ENCODE measurements around the gene SRCIN1. TPM values are rescaled to one million over a fixed set of nuclear protein-coding genes. Genes with fewer than 3 reads are reported as not detected.
"Not testable (repeated sequence)": the region's sequence is repeated elsewhere in the genome, so short reads cannot be mapped to it uniquely, and the experiment has no call there.

The SRCIN1 gene, protein sequence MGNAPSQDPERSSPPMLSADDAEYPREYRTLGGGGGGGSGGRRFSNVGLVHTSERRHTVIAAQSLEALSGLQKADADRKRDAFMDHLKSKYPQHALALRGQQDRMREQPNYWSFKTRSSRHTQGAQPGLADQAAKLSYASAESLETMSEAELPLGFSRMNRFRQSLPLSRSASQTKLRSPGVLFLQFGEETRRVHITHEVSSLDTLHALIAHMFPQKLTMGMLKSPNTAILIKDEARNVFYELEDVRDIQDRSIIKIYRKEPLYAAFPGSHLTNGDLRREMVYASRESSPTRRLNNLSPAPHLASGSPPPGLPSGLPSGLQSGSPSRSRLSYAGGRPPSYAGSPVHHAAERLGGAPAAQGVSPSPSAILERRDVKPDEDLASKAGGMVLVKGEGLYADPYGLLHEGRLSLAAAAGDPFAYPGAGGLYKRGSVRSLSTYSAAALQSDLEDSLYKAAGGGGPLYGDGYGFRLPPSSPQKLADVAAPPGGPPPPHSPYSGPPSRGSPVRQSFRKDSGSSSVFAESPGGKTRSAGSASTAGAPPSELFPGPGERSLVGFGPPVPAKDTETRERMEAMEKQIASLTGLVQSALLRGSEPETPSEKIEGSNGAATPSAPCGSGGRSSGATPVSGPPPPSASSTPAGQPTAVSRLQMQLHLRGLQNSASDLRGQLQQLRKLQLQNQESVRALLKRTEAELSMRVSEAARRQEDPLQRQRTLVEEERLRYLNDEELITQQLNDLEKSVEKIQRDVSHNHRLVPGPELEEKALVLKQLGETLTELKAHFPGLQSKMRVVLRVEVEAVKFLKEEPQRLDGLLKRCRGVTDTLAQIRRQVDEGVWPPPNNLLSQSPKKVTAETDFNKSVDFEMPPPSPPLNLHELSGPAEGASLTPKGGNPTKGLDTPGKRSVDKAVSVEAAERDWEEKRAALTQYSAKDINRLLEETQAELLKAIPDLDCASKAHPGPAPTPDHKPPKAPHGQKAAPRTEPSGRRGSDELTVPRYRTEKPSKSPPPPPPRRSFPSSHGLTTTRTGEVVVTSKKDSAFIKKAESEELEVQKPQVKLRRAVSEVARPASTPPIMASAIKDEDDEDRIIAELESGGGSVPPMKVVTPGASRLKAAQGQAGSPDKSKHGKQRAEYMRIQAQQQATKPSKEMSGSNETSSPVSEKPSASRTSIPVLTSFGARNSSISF
- 1 to 10 TPM; 2.5 to 7.6 (median 4.7) TPM for polyA plus RNA-seq (ENCODE audit: insufficient read length in 4 of 4)

DNA sequence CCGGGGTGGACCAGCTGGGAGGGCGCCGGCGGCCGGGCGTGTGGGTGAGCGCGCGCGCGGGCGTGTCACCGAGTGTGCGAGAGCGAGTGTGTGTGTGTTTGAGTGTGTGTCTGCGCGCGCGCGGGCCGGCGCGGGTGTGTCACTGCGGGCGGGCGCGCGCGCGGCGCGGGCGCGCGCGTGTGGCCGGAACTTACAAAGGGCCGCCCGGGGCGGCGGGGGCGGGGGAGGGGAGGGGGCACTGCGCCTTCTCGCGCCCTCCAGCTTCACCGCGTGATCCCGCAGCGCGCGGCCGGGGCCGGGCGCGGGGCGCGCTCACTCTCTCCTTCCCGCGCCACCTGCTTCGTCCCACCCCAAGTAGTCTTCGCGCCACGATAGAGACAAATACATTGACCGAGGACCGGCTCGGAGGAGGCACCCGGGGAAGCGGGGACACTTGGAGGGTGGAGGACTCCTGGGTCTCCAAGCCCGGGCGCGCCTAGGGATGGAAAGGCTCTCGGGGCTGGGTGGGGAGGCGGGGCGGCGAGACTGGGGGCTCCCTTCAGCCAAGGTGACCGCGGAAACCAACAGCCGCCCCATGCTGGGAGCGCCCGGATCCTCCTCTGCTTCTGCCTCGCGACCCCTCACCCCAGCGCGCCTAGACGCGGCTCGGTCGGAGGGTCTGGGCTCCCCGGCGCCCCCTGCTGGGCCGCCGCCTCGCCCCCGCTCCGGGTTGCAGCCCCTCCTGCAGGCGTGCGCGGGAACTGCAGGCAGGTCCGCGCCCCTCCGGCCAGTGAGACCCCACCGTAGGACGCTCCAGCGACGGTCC is at the start of gene SRCIN1:
TSS of gene SRCIN1 (minus strand) at position 112 of the 805 bp plus-strand sequence. CDS start 247 bp downstream, outside the sequence.
- DNase-seq (ENCODE audit: low read depth in 4 of 4, low spot score in 2 of 4) = no peak

DNA sequence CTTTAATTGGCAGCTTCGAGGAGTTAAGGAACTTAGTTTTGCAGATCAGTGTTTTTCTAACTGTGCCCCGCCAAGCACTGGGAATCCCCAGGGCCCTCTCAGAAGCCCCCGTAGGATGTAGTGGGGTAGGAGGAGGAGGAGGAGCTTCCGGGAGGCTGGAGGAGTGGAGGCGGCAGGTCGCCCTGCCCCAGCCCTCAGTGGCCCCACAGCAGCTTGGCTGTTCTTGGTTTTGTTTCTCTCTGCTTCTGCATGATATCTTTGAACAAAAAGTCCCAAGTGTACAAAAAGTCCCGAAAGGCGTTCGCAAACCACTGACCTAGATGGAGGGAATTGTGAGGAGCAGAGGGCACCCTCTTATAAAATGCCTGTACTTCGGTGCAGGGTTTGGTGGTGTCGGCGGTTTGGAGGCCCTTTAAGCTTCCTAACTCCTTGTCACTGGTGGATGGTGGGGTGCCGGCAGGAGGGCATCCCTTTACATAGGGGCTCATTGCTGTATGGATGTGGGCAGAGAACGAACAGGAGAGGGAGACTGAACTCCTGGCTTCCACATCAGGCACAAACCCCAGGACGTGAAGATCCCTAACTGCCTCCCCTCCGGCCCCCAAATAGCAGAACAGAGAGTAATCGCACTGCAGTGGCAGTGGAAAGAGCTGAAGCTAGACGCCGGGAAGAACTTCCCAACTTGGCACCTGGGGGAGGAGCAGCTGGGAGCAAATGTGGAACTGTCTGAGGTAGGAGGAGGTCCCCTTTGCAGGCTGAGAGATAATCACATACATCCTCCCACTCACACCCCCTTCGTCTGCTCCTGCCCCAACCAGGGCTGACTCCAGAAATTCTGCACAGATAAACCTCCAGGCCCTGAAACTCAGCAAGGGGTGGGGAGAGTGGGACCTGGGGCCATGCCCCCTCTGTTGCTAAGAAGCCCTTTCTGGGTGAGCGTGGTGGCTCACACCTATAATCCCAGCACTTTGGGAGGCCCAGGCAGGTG is 49.0 kb upstream of the SRCIN1 start:
- DNase-seq (ENCODE audit: low read depth in 4 of 4, low spot score in 2 of 4) = no peak

GRCh38 chr17:38653679-38654078 is 47.9 kb upstream of the SRCIN1 start:
- DNase-seq (ENCODE audit: low read depth in 4 of 4, low spot score in 2 of 4) = no peak

- no peak for DNase-seq (ENCODE audit: low read depth in 4 of 4, low spot score in 2 of 4)
Observed at GRCh38 chr17:38653230-38653629, 47.5 kb upstream of the SRCIN1 start.

DNA sequence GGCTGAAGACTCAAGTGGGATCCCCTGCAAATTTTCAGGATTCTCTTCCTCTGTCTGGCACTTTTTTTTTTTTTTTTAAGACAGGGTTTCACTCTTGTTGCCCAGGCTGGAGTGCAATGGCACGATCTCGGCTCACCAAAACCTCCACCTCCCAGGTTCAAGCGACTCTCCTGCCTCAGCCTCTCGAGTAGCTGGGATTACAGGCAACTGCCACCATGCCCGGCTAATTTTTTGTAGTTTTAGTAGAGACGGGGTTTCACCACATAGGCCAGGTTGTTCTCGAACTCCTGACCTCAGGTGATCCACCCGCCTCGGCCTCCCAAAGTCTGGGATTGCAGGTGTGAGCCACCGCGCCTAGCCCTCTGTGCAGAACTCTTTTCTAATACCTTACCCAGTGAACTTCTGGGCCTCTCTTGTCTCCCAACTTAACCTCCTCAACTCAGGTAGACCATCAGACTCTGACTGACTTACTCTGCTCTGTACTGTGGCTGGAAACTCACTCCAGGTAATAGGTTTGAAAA is 45.0 kb upstream of the SRCIN1 start:
- not testable (repeated sequence) for DNase-seq (ENCODE audit: low read depth in 4 of 4, low spot score in 2 of 4)

GRCh38 chr17:38637951-38638350 is 32.2 kb upstream of the SRCIN1 start:
- DNase-seq (ENCODE audit: low read depth in 4 of 4, low spot score in 2 of 4) = no peak

GRCh38 chr17:38636054-38636453 is 30.3 kb upstream of the SRCIN1 start:
- DNase-seq (ENCODE audit: low read depth in 4 of 4, low spot score in 2 of 4) = no peak

GRCh38 chr17:38632334-38632733 is 26.6 kb upstream of the SRCIN1 start:
- DNase-seq (ENCODE audit: low read depth in 4 of 4, low spot score in 2 of 4) = no peak

DNA sequence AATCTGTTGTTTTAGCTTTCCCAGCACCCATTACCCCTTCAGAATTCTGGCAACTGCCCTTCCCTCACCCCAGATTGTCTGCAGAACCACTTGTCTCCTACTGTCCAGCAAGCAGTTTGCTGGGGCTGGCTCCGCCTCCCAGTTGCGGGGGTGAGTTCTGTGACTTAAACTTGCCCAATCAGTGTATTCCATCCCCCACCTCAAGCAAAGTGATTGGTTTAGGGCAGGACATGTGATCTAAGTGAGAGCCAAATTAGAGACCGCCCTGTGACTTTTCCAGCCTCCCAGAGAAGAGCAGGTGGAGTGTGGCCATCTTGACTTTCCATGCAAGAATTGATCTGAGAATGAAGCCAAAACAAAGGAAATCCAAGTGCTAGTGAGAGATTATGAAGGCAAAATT is 22.7 kb upstream of the SRCIN1 start:
- no peak for DNase-seq (ENCODE audit: low read depth in 4 of 4, low spot score in 2 of 4)

DNA sequence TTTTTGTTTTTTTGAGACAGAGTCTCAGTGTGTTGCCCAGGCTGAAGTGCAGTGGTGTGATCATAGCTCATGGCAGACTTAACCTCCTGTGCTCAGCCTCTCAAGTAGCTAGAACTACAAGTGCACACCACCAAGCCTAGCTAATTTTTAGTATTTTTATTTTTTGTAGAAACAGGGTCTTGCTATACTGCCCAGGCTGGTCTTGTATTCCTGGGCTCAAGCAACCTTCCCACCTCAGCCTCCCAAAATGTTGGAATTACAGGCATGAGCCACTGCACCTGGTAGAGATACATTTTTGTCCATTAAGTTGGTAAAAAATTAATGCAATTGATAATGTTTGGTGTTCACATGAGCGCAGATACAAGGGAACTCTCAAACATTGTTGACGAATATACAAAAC is 22.2 kb upstream of the SRCIN1 start:
- DNase-seq (ENCODE audit: low read depth in 4 of 4, low spot score in 2 of 4) = no peak

- DNase-seq (ENCODE audit: low read depth in 4 of 4, low spot score in 2 of 4) = not testable (repeated sequence)
Observed at GRCh38 chr17:38626606-38627226, 21.0 kb upstream of the SRCIN1 start.

DNA sequence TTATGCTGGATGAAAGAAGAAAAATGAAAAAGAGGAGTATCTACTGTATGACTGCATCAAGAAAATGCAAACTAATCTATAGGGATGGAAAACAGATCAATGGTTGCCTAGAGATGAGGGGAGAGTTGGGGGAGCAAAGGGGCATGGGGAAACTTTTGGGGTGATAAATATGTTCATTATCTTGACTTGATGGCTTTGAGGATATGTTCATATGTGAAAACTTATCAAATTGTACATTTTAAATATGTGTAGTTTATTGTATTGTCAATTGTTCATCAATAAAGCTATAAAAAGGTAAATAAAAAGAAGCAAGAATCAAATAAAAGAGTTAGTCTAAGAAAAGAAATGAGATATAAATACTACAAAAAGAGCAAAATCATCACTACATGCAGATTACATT is 19.7 kb upstream of the SRCIN1 start:
- no peak for DNase-seq (ENCODE audit: low read depth in 4 of 4, low spot score in 2 of 4)

- DNase-seq (ENCODE audit: low read depth in 4 of 4, low spot score in 2 of 4) = not testable (repeated sequence)
Observed at GRCh38 chr17:38624782-38625355, 19.1 kb upstream of the SRCIN1 start.

DNA sequence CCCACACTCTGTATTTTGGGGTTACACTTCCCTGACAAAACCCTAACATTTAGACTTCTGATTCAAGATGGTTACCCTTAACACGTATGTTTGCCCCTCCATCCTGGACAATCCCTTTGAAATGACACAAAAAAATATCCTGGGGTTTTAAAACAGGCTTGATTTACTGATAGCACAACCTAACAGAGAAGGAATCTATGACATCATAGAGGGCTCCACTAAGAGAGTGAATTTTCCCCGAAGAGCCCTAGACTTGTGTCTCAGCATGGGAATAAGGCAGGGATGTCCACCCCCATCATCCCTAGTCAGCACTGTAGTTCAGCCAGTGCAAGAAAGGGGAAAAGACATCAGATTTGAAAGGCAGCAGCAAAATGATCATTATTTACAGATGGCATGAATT is 15.8 kb upstream of the SRCIN1 start:
- DNase-seq (ENCODE audit: low read depth in 4 of 4, low spot score in 2 of 4) = no peak

DNA sequence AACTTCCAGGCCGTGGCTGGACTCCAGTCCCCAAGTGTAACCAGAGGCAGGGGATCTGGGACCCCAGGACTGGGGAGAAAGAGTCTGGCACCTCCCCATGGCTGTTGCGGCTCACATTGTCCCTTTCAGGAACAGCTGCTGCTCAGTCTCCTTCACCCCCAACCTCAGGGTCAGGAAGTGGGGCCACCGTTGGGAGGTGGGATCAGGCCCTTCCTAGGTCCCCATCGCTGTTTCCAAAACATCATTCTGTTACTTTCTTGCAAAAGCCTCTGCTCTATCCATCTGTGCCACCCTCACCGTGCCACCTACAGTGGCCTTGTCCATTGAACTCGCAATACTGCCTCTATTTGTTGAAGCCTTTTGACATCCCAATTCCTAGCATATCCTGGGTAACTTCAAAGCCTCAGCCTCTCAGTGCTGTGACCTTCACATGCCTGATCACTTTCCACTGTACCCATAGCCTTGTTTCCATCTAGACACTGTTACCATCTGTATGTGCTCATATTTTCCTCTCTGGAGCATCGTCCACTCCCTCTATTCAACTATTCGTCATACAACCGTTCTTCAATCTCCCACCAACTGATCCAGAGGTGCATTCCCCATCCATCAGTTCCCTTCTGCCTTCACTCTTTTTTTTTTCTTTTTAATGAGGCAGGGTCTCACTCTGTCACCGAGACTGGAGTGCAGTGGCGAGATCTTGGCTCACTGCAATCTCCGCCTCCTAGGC is 15.0 kb upstream of the SRCIN1 start:
- no peak for DNase-seq (ENCODE audit: low read depth in 4 of 4, low spot score in 2 of 4)

DNA sequence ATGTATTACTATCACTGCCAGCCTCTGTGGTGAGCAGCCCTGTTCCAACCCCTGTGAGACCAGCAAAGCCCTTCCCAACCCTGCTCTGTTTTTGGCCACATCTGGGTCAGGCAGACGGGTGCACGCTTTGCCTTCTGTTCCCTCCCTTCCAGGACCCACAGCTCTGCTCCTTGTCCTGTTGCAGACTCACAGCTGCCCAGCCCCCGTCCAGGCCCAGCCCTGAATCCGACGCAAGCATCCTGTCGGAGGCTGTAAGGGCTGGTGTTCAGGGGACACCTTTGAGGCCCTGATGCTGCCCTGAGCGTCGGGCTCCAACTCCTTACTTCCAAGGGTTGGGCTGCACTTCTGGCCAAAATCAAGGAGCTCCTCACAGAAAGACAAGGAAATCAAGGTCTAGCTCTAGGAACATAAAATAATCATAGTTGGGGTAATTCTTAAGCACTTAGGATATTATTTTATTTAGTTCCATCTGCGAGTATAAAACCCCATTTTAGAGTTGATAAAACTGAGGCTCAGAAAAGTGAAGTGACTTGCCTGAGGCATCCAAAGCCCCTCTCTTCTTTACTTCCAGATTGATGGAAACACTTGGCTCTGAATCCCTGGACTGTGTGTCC is 14.3 kb upstream of the SRCIN1 start:
- no peak for DNase-seq (ENCODE audit: low read depth in 4 of 4, low spot score in 2 of 4)

- no peak for DNase-seq (ENCODE audit: low read depth in 4 of 4, low spot score in 2 of 4)
Observed at GRCh38 chr17:38619451-38619795, 13.7 kb upstream of the SRCIN1 start.

Data from left renal cortex interstitium (tissue), 4 donors.